ENCODE measurements around the gene CDHR1.
"Not testable (repeated sequence)": the region's sequence is repeated elsewhere in the genome, so short reads cannot be mapped to it uniquely, and the experiment has no call there.

The CDHR1 gene

DNA sequence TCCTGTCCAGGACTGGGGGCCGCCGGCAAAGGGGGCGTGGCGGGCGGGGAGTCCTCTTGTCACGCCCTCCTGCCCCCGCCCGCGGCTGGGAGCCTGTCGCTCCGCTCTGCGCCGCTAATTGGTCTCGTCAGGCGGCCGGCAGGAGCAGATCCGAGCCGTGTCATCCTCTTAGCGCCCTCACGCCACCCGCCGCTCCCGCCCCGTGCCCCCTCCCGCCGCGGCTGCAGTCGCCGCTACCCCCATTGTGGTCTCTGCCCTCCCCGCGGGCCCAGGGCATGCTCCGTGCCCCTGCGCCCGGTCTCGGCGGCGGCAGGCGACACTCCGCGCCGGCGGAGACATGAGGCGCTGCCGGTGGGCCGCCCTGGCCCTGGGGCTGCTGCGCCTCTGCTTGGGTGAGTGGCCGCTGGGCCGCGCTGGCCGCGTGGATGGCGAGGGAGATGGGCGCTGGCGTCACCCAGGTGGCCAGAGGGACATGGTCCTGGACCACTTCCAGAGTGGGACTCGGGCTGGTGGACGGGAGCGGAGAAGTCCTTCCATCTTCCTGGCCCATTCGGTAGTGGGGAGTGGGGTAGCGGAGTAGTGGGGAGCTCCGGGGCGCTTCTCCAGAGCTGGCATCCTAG, at the start of gene CDHR1:
TSS of gene CDHR1 (plus strand) at position 114 of the 620 bp plus-strand sequence. CDS start at position 338, 224 bp downstream.
- DNase-seq, result no peak

GRCh38 chr10:84147347-84147746, 47.0 kb upstream of the CDHR1 start:
- DNase-seq, result no peak

DNA sequence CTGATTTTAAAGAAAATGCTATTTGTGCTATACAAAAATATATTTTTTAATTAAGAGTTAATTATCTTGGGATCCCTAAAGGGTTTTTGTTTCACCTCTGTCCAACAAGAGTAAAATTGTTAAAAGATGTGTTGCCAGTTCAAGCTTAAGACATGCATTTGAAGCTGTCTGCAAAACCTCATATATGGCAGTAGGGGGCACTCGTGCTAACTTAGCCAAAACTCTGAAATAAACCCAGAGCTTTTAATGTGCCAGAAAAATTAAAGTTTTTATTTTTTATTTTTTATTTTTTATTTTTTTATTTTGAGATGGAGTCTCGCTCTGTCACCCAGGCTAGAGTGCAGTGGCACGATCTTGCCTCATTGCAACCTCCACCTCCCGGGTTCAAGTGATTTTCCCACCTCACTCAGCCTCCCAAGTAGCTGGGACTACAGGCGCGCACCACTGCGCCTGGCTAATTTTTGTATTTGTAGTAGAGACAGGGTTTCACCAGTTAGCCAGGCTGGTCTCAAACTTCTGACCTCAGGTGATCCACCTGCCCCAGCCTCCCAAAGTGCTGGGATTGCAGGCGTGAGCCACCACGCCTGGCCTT, 46.2 kb upstream of the CDHR1 start:
- not testable (repeated sequence) for DNase-seq

GRCh38 chr10:84149854-84150253, 44.5 kb upstream of the CDHR1 start:
- no peak for DNase-seq

DNA sequence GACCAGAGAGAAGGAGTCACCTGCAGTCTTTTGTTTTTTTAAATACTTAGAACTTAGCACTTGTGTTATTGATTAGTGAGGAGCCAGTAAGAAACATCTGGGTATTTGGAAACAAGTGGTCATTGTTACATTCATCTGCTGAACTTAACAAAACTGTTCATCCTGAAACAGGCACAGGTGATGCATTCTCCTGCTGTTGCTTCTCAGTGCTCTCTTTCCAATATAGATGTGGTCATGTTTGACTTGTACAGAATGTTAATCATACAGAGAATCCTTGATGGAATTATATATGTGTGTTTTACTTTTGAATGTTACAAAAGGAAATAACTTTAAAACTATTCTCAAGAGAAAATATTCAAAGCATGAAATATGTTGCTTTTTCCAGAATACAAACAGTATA, 41.6 kb upstream of the CDHR1 start:
- no peak for DNase-seq

- no peak for DNase-seq
Measured at GRCh38 chr10:84155521-84155920, 38.8 kb upstream of the CDHR1 start.

- DNase-seq, result no peak
Measured at GRCh38 chr10:84156009-84156408, 38.3 kb upstream of the CDHR1 start.

DNA sequence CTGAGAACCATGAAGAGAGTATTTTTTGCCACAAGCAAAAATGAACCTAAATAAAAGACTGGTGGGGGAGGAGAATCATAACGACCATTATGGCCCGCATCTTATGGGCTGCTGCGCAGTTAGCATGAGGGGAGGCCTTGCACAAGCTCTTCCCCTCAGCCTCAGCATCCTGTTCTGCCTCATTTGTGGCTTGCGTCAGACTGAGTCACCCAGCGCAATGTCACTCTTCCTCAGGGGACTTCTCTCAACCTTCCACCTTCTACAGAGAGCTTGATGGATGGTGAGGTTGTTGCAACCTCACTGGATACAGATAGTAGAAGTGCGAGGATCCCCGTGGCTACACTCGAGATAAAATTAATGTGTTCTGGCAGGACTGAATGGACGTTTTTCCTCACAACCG, 37.6 kb upstream of the CDHR1 start:
- no peak for DNase-seq

- no peak for DNase-seq
Measured at GRCh38 chr10:84158061-84158460, 36.3 kb upstream of the CDHR1 start.

GRCh38 chr10:84158550-84158949, 35.8 kb upstream of the CDHR1 start:
- DNase-seq, result no peak

DNA sequence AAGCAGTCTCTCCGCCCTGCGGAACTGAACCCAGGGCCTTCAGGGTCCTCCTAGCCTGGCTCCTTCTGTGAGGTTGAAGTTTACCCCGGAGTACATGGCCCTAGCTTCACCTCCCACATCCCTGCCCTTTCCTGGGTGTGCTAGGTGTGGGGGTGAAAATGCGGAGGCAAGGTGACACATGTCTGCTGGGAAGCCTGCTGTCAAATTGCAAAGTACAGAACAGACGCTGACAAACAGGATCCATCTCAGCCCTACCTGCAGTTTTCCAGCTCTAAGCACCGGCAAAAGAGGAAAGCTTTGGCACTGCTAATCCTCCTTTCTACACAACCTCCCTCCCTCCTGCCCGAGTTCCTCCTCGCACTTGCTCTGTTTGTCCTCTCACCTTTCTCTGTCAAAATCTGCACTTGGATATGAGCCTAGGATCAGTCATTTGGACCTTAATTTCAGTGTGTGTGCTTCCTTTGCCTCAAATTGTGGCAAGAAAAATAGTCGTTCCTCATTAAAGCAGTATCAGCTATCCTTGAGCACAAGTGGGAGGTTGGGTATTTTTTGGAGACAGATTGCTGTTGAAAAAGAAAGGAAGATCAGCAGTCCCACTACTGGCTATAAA, 35.2 kb upstream of the CDHR1 start:
- DNase-seq, result no peak

GRCh38 chr10:84160663-84161362, 33.5 kb upstream of the CDHR1 start:
- no peak for DNase-seq

GRCh38 chr10:84163996-84164395, 30.3 kb upstream of the CDHR1 start:
- DNase-seq, result no peak

DNA sequence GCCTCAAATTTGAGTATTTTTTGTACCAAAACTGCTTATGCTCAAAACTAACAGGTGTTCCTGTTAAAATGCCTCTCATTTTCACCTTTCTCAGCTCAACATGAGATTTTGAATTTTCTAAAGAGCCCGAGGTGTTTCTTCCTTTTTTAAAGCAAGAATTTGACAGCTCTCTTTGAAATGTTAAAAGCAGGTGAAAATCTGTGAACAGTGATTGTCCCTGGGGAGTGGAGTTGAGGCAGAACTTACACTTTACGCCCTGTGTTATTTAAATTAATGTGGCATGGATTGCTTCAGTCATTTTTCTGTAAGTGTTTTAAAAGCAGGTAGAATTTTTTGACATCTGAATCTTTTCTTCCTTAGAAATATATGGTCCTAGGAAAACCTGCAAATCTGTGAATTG, 29.9 kb upstream of the CDHR1 start:
- no peak for DNase-seq

DNA sequence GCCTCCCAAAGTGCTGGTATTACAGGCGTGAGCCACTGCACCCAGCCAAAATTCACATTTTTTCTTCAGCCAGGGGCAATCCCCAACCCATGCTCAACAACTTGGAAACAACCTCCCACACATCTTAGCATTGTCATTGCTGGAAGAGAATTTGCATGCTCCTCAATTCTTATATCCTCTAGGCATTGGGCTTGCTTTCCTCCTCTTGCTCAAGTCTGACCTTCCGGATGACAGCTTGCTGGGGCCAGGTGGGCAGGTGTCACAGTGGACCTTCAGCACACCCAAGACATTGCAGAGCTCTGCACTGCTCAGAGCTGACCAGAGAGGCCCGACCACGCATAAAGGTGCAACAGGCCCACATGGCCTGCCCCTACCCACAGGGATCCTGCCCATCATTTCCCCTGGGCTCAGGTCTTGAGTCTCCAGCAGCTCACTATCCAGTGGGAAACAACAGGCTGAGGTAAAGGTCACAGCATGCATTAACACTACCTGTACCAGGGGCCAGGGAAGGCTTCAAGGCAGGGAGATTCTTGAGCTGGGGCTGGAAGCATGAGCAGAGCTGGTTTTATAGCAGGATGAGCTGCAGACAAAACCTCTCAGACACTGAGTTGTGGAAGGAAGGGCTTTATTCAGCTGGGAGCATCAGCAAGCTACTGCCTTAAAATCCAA, 27.6 kb upstream of the CDHR1 start:
- DNase-seq, result no peak

- not testable (repeated sequence) for DNase-seq
Measured at GRCh38 chr10:84167289-84167653, 27.1 kb upstream of the CDHR1 start.

DNA sequence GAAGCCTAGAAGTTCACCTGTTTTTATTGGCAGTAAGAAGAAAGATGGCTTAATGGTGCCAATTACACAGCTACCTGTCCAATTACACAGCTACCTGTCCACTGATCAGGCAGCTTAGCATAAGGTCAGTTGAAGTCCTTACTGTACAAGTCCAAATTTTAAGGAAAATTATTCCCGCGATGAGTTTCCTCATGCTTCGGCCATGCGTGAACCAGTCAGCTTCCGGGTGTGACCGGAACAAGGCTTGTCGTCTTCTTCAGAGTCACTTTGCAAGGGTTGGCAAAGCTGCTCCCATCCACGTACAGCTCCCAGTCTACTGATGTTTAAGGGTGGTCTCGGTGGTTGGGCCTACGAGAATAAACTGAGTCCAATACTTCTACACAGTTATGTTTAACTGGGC, 26.0 kb upstream of the CDHR1 start:
- not testable (repeated sequence) for DNase-seq

- not testable (repeated sequence) for DNase-seq
Measured at GRCh38 chr10:84171237-84171636, 23.1 kb upstream of the CDHR1 start.

- not testable (repeated sequence) for DNase-seq
Measured at GRCh38 chr10:84171700-84172466, 22.5 kb upstream of the CDHR1 start.

DNA sequence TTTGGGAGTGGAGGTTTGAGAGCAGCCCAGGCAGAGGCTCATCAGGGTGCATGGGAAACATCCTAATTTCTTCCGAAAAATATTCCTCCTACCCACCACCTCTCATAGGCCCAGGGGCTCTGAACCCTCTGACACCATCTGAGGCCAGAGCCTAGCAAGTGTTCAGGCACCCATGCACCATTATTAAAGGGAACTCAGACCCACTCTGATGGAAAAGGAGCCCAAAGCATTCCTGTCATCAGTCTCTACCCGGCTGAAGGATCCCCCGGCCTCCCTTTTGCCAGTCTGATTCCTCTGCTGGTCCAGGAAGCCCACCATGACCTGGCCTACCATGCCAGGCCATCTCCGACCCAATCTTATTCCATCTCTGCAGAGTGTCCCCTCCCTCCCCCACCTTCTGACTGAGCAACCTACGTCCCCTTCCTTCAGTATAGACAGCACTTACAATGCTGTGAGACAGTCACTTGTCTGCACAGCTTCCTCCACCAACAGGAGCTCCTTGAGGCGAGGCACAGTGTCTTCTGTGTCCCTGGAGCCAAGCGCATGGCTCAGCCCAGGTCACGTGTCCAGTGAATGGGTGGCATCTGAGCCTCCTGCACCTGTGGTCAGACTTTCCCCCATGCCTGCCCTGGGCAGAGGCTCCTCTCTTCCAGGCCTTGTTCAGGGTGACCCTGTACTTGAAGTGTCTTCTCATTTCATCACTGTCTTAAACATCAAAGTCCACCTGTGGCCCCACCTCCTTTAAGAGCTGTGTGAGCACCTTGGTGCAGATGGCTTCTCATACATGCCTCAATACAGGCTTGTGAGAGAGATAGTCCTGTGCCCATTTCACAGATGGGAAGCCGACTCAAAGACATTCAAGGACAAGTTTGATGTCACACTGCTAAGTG, 21.6 kb upstream of the CDHR1 start:
- no peak for DNase-seq

DNA sequence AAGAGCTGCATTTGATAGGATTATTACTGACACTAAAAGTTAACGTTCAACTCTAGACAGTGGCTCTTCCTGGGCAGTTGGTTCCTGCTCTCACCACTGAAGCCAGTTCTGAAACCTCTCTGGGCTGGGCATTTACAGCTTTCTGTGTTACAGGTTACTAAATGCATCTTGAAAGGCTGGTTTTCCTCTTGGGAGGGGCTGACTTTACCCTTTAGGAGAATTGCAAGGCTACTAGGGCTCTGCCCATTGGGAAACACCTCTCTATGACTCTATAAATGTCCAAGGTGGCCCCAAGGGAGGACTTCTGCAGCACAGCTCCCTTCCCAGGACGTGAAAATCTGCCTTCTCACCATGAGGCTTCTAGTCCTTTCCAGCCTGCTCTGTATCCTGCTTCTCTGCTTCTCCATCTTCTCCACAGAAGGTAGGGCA, 20.8 kb upstream of the CDHR1 start, which contains the start of gene GPR15LG:
TSS of gene GPR15LG (plus strand) at position 301 of the 429 bp plus-strand sequence. CDS start at position 352, 51 bp downstream.
- no peak for DNase-seq

Data from T1000 (cell line).